SK-N-SH (cell line): Measurements from ENCODE around the gene EIF1. TPM values are rescaled to one million over a fixed set of nuclear protein-coding genes. Genes with fewer than 3 reads are reported as not detected.
A peak's percentile ranks its signal among the peaks of the same experiment; 100 is the strongest.

Experiments
- CTCF ChIA-PET: fragments of 300-600, 350-600 bp; formaldehyde crosslinking; extraction: SDS; loops from one replicate; lab custom pipeline; 2021; lab: Yijun Ruan, JAX
- POLR2A ChIA-PET: fragments of 350-600 bp; sonication (Branson Sonifier 250); formaldehyde crosslinking; extraction: SDS; loops from one replicate; lab custom pipeline; 2020; ENCODE audit warnings: antibody characterized with exemption, inconsistent platforms; lab: Yijun Ruan, JAX
- DNase-seq: peaks from one replicate; pipeline ENCODE4 v3.0.0; 2012
- H2AFZ ChIP-seq: fragments of 200-600 bp; sonication (generic); 2 replicates; pipeline ENCODE4 v1.8.1; 2016; ENCODE audit warnings: antibody characterized with exemption, mild to moderate bottlenecking, low read depth
- H3F3A ChIP-seq: fragments of 200-600 bp; sonication (generic); replicated peaks from 2 replicates; pipeline ENCODE3; 2016; ENCODE audit warnings: antibody characterized with exemption, mild to moderate bottlenecking; ENCODE audit not compliant: insufficient read depth
- H3K27ac ChIP-seq, 2 experiments: fragments of 200-500 bp in 1 of 2; fragments of 200-600 bp in 1 of 2; sonication (Bioruptor generic) in 1 of 2; sonication (generic), shearing (Covaris generic) in 1 of 2; 2 replicates each; pipeline versions ENCODE4 v1.5.1 to v1.6.1; 2014 to 2016; ENCODE audit warnings: low read depth in 2 of 2, inconsistent platforms in 1 of 2, low read length in 1 of 2, mild to moderate bottlenecking in 1 of 2, mixed read lengths in 1 of 2
- H3K27me3 ChIP-seq: fragments of 200-600 bp; sonication (generic), shearing (Covaris generic); 2 replicates; pipeline ENCODE4 v1.6.1; 2016; ENCODE audit warnings: mixed run types; ENCODE audit not compliant: insufficient read depth
- H3K36me3 ChIP-seq, 2 experiments: fragments of 200-500 bp in 1 of 2; fragments of 200-600 bp in 1 of 2; sonication (Bioruptor generic) in 1 of 2; sonication (generic) in 1 of 2; replicated peaks in 1 of 2; 2 replicates each; pipeline versions ENCODE3 to v1.5.1; 2014 to 2016; ENCODE audit warnings: low read length in 1 of 2, mild to moderate bottlenecking in 1 of 2; ENCODE audit not compliant: insufficient read depth in 2 of 2, control insufficient read depth in 1 of 2
- H3K4me1 ChIP-seq, 2 experiments: fragments of 200-500 bp in 1 of 2; fragments of 200-600 bp in 1 of 2; sonication (Bioruptor generic) in 1 of 2; sonication (generic), shearing (Covaris generic) in 1 of 2; 2 replicates each; pipeline versions ENCODE4 v1.5.1 to v1.6.1; 2014 to 2016; ENCODE audit warnings: low read depth in 1 of 2, low read length in 1 of 2, mixed run types in 1 of 2; ENCODE audit not compliant: insufficient read depth in 2 of 2, control insufficient read depth in 1 of 2
- H3K4me2 ChIP-seq: fragments of 200-600 bp; sonication (generic), shearing (Covaris generic); 2 replicates; pipeline ENCODE4 v1.6.1; 2017; ENCODE audit warnings: mixed run types
- H3K4me3 ChIP-seq, 2 experiments: fragments of 200-500 bp in 1 of 2; fragments of 200-600 bp in 1 of 2; sonication (Bioruptor generic) in 1 of 2; sonication (generic), shearing (Covaris generic) in 1 of 2; 2 replicates each; pipeline versions ENCODE4 v1.5.1 to v1.8.1; 2014 to 2016; ENCODE audit warnings: low read depth in 2 of 2, inconsistent platforms in 1 of 2, low read length in 1 of 2, mild to moderate bottlenecking in 1 of 2, mixed read lengths in 1 of 2, moderate library complexity in 1 of 2
- H3K79me2 ChIP-seq: fragments of 200-600 bp; sonication (generic); 2 replicates; pipeline ENCODE4 v1.8.1; 2017; ENCODE audit warnings: mild to moderate bottlenecking; ENCODE audit not compliant: insufficient read depth
- H3K9ac ChIP-seq: fragments of 200-600 bp; sonication (generic); 2 replicates; pipeline ENCODE4 v1.6.1; 2017; ENCODE audit warnings: mixed run types
- H3K9me2 ChIP-seq: fragments of 200-600 bp; sonication (generic); 2 replicates; pipeline ENCODE4 v1.6.1; 2017; ENCODE audit warnings: mixed run types
- H3K9me3 ChIP-seq: fragments of 200-600 bp; sonication (generic); 2 replicates; pipeline ENCODE4 v1.6.1; 2017; ENCODE audit warnings: mixed run types, mild to moderate bottlenecking, moderate library complexity
- H4K20me1 ChIP-seq: fragments of 200-600 bp; sonication (generic); 2 replicates; pipeline ENCODE4 v1.6.1; 2017; ENCODE audit warnings: mild to moderate bottlenecking, mixed run types; ENCODE audit not compliant: insufficient read depth
- CHD2 ChIP-seq: fragments of 150-350 bp; IDR thresholded peaks from 2 replicates; pipeline ENCODE4 v1.6.1; 2018; ENCODE audit warnings: low read length; ENCODE audit not compliant: partially characterized antibody
- CTCF ChIP-seq: fragments of 200-600 bp; sonication (generic); IDR thresholded peaks from 2 replicates; pipeline ENCODE4 v1.6.1; 2017; ENCODE audit warnings: antibody characterized with exemption, mild to moderate bottlenecking, moderate library complexity
- ELF1 ChIP-seq: IDR thresholded peaks from 2 replicates; pipeline ENCODE4 v1.4.0; 2012
- EP300 ChIP-seq, 2 experiments: IDR thresholded peaks; 2 replicates each; pipeline versions ENCODE4 v1.4.0 to v1.6.1; 2012; ENCODE audit warnings: borderline replicate concordance in 1 of 2, low read depth in 1 of 2, low read length in 1 of 2
- EZH2phosphoT487 ChIP-seq: fragments of 200-600 bp; sonication (generic); IDR thresholded peaks from 2 replicates; pipeline ENCODE4 v1.6.1; 2017; ENCODE audit warnings: low read depth, mixed run types, mild to moderate bottlenecking, antibody characterized with exemption, moderate library complexity, borderline replicate concordance
- FOSL2 ChIP-seq: IDR thresholded peaks from 2 replicates; pipeline ENCODE4 v1.4.0; 2012; ENCODE audit warnings: low read depth, mild to moderate bottlenecking, moderate library complexity, borderline replicate concordance
- FOXJ3 ChIP-seq: sonication (generic); formaldehyde crosslinking; IDR thresholded peaks from 2 replicates; pipeline ENCODE4 v1.5.1; 2020; ENCODE audit warnings: mild to moderate bottlenecking, missing genetic modification reagents
- FOXM1 ChIP-seq: IDR thresholded peaks from 2 replicates; pipeline ENCODE4 v1.4.0; 2012; ENCODE audit warnings: low read depth, mild to moderate bottlenecking
- GABPA ChIP-seq: IDR thresholded peaks from 2 replicates; pipeline ENCODE4 v1.4.0; 2012; ENCODE audit warnings: low read depth, mild to moderate bottlenecking
- GATA2 ChIP-seq: sonication (generic); formaldehyde crosslinking; IDR thresholded peaks from 2 replicates; pipeline ENCODE4 v1.5.0; 2020; ENCODE audit warnings: mild to moderate bottlenecking, missing genetic modification reagents
- IRF3 ChIP-seq: fragments of 150-350 bp; IDR thresholded peaks from 2 replicates; pipeline ENCODE4 v1.6.1; 2016; ENCODE audit warnings: mild to moderate bottlenecking, low read depth, low read length
- JUND ChIP-seq: IDR thresholded peaks from 2 replicates; pipeline ENCODE4 v1.4.0; 2012
- MAX ChIP-seq: IDR thresholded peaks from 2 replicates; pipeline ENCODE4 v1.4.0; 2012; ENCODE audit warnings: low read depth
- MEF2A ChIP-seq: IDR thresholded peaks from 2 replicates; pipeline ENCODE4 v1.4.0; 2012; ENCODE audit warnings: low read depth, borderline replicate concordance
- MXI1 ChIP-seq: IDR thresholded peaks from 2 replicates; pipeline ENCODE4 v1.6.1; 2012; ENCODE audit warnings: mild to moderate bottlenecking, low read depth, low read length, improper control_type of control experiment
- NFIC ChIP-seq: IDR thresholded peaks from 2 replicates; pipeline ENCODE4 v1.4.0; 2012; ENCODE audit warnings: borderline replicate concordance
- NRF1 ChIP-seq: IDR thresholded peaks from 2 replicates; pipeline ENCODE4 v1.6.1; 2012; ENCODE audit warnings: low read depth, mild to moderate bottlenecking, low read length
- POLR2AphosphoS5 ChIP-seq: IDR thresholded peaks from 2 replicates; pipeline ENCODE4 v1.6.1; 2012; ENCODE audit warnings: low read depth, low read length
- RCOR1 ChIP-seq: fragments of 150-350 bp; IDR thresholded peaks from 2 replicates; pipeline ENCODE4 v1.6.1; 2017; ENCODE audit warnings: antibody characterized with exemption, low read length
- SIN3A ChIP-seq: IDR thresholded peaks from 2 replicates; pipeline ENCODE4 v1.6.1; 2012; ENCODE audit warnings: low read depth, mild to moderate bottlenecking, low read length, moderate library complexity, borderline replicate concordance
- TAF1 ChIP-seq: IDR thresholded peaks from 2 replicates; pipeline ENCODE4 v1.6.1; 2012; ENCODE audit warnings: low read depth, mild to moderate bottlenecking, low read length, moderate library complexity, borderline replicate concordance
- TEAD4 ChIP-seq: IDR thresholded peaks from 2 replicates; pipeline ENCODE4 v1.4.0; 2012; ENCODE audit warnings: mild to moderate bottlenecking, borderline replicate concordance; ENCODE audit not compliant: insufficient read depth
- ZBTB33 ChIP-seq: IDR thresholded peaks from 2 replicates; pipeline ENCODE4 v1.4.0; 2012; ENCODE audit warnings: low read depth, borderline replicate concordance
- WGBS: methylation state at CpG from one replicate; pipeline ENCODE4 v1.1.6; 2017; ENCODE audit warnings: low lambda C conversion rate; 5-methylcytosine and 5-hydroxymethylcytosine counted together
- polyA plus RNA-seq, 3 experiments: library from polyadenylated mRNA; depleted of rRNA; stranded (reverse); fragments of >200 nt; gene quantifications; 2 replicates each; pipeline ENCODE4 v1.2.3, GENCODE V29; 2012

Gene EIF1
- 300 and 336 TPM in 2 replicates for polyA plus RNA-seq (2012; rRNA removed)
- polyA plus RNA-seq (2012; cell fraction: cytosol; rRNA removed) = 360 and 565 TPM in 2 replicates
- 300 and 460 TPM in 2 replicates for polyA plus RNA-seq (2012; cell fraction: nucleus; rRNA removed)

GRCh38 chr17:41688641-41689496 lies at the start of gene EIF1:
TSS of gene EIF1 (plus strand) at chr17:41688885. CDS start at chr17:41689039, 154 bp downstream.
- Histone ChIP-seq H3F3A (peaks cover 50% of the 10 kb centered on the region), H3K4me1 (peaks cover 13 to 22% of the 10 kb centered on the region in 2 experiments), H3K36me3 (peaks cover 37 to 45% of the 10 kb centered on the region in 2 experiments), H3K27me3 (no peaks in the 10 kb centered on the region), H3K4me2 (peak within 1 kb of the TSS; percentile 85), H3K9me3 (no peaks in the 10 kb centered on the region), H3K27ac (peak within 1 kb of the TSS; percentile 98 to 100), H3K9ac (peak within 1 kb of the TSS; percentile 100), H3K79me2 (peaks cover 27% of the 10 kb centered on the region), H4K20me1 (peaks cover 39% of the 10 kb centered on the region), H2AFZ (peak within 1 kb of the TSS; percentile 97), H3K4me3 (peak within 1 kb of the TSS; percentile 75 to 92), H3K9me2 (no peaks in the 10 kb centered on the region)
- ChIA-PET CTCF (interaction anchor here (0.6 to 18.0 kb wide), 16 partner anchors 10 to 1137 kb away, joined by 3 to 235 read pairs (median 4); no protein-coding TSS in a partner anchor), POLR2A (interaction anchor here (0.5 to 1.9 kb wide), 36 partner anchors 8 to 1338 kb away, joined by 3 to 11 read pairs (median 4); partner anchors contain the start of genes FKBP10, HAP1, JUP and P3H4)
- peak; percentile 96 for DNase-seq
- 0% methylated on average over 16 of the region's 81 CpGs for WGBS
- TF ChIP-seq CTCF (no peak), IRF3 (peak; percentile 46; the same call in 1 of the 2 replicates), NFIC (no peak), NRF1 (peak; percentile 96), MEF2A (no peak), POLR2AphosphoS5 (peak; percentile 97), EP300 (IDR thresholded peaks at IDR 0.05; ENCODE audit: borderline replicate concordance in 1 of 2, low read depth in 1 of 2, low read length in 1 of 2) (no peak), MXI1 (no peak), GABPA (peak; percentile 89), TAF1 (peak; percentile 92; the same call in 1 of the 2 replicates), ZBTB33 (no peak), SIN3A (peak; percentile 56; the same call in 1 of the 2 replicates), EZH2phosphoT487 (no peak), RCOR1 (0 out of 2 replicates have a peak, but pooled peaks have one; percentile 4), FOXM1 (no peak), TEAD4 (no peak), GATA2 (no peak), ELF1 (no peak), JUND (no peak), FOXJ3 (no peak), MAX (no peak), FOSL2 (no peak), CHD2 (peak; percentile 76)
